ENCODE data around the gene COL25A1. TPM values are rescaled to one million over a fixed set of nuclear protein-coding genes. Genes with fewer than 3 reads are reported as not detected.

COL25A1 gene
- 0.11 and 1.6 TPM in 2 replicates for total RNA-seq

GRCh38 chr4:109302361-109303139, at the start of gene COL25A1:
Gene COL25A1 (minus strand): TSS chr4:109302658.

GRCh38 chr4:108762559-108763225, 539.8 kb downstream of the COL25A1 start, which contains the start of gene ETNPPL:
Gene ETNPPL (minus strand): TSS chr4:108763053. CDS start chr4:108762898, 155 bp downstream.

Other genes with a start within 250 kb of the COL25A1 start
- gene SEC24B, start 131.2 kb upstream of the COL25A1 start, total RNA-seq: 12.4 and 12.5 TPM in 2 replicates

Data from uterine smooth muscle cell (primary cell).